CD4-positive, alpha-beta T cell treated with Interleukin-12 subunit alpha and Interleukin-12 subunit beta, for 1 hour (primary cell): ENCODE measurements around the gene IFNAR1.
"Not testable (repeated sequence)": the region's sequence is repeated elsewhere in the genome, so short reads cannot be mapped to it uniquely, and the experiment has no call there.

Experiments
- DNase-seq: peaks from one replicate; pipeline ENCODE4 v3.0.0-alpha.2; 2020

Gene IFNAR1

GRCh38 chr21:33379934-33380333 is 55.2 kb downstream of the IFNAR1 start:
- DNase-seq: not testable (repeated sequence)

DNA sequence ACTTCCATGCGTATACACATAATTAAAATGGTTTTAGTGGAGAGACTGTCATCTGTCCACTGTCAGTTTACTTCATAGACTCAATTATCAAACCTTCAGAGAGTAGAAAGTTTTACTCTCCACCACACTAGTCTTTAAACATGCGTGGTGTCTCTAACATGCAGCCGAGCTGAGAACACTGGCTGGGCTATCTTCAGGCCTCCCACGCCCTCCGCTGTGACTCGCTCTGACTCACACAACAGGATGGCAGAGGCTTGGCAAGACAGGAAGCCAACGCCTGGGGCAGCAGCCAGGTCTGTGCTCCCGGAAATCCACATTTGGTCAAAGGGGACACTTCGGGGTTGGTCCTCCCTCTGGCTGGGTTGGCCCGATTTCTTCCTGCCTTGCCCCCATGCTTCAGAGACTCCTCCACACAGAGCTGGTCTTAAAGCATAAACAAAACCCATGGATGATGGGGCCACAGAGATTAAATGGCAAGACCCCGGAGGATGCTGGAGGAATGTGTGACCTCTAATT is 55.8 kb downstream of the IFNAR1 start:
- DNase-seq: peak; percentile 89

DNA sequence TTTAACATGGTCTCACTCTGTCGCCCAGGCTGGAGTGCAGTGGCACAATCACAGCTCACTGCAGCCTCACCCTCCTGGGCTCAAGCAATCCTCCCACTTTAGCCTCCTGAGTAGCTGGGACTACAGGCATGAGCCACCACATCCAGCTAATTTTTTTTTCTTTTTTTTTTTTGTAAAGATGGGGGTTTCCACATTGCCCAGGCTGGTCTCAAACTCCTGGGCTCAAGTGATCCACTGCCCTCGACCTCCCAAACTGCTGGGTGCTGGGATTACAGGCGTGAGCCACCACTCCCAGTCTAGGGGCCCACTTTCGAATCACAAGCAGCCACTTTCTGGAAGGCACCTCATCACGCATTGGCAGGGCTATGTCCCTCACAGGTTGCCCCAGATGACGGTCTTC is 56.6 kb downstream of the IFNAR1 start:
- DNase-seq: not testable (repeated sequence)

DNA sequence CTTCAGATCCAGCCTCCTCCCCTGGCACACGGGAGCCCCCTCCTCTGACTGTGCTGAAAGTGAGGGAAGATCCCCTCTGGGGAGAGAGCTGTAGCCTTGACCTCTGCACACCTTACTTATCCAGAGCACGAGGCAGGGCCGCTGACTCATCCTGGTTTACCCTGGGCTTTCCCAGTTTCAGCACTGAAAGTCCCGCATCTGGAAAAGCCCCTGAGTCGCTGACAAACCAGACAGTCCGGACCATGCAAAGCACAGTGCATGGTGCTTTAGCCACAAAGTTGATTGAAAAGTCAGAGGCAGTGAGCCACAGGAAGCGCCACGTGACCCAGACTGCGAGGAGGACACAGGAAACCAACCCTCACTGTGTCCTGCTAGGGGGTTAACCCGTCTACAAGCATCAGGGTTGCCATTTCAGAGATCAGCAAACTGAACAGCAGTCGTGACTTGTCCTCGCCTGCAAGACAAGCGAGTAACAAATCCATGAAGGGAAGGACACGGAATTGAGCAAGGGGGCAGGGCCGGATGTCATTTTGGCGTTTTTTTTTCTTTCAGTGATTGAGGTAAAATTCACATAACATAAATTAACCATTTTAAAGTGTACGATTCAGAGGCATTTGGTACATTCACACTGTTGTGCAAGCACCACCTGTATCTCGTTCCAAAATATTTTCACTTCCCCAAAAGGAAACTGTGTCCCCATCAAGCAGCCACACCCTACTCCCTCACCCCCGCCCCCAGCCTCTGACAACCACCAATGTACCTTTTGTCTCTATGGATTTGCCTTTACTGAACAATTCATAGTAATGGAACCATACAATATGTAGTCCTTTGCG is 58.5 kb downstream of the IFNAR1 start:
- peak; percentile 80 for DNase-seq

DNA sequence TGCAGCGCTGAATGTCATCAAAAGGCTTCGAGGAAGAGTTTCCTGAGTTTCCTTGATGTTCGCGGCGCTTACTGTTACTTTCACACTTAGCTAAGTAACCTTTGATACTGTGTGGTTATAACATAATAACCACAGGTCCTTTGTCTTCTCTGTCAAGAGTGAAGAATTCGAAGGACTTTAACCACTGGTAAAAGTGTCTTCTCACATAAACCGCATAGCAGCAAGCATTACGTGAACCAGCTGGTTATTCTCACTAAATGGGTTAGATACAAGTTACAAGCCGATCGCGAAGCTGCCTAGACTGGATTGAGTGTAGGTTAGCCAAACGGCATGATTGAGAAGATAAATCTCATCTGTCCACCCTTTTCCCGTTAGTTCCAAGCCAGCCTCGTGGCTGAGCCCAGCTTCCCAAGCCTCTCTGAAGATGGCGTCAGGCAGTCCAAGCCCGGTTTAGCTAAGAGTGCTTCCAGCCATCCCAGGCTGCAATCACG is 60.1 kb downstream of the IFNAR1 start:
- DNase-seq: peak; percentile 74

- no peak for DNase-seq
These were observed 61.5 kb downstream of the IFNAR1 start for GRCh38 chr21:33386222-33386784.

GRCh38 chr21:33387294-33387693 is 62.5 kb downstream of the IFNAR1 start:
- DNase-seq: no peak

DNA sequence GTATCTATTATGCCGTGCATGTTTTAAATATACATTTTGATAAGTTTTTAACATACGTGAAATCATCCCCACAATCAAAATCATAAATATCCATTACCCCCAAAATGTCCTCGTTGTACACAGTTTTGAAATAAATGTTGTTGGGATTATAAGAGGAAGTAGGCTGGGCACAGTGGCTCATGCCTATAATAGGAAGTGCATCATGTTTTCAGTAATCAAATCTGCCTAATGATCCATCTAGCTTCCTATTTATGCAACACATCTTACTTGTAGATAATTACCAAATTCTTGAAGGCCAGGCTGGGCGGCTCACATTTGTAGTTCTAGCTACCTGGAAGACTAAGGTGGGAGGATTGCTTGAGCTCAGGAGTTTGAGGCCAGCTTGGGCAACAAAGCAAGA is 63.4 kb downstream of the IFNAR1 start:
- DNase-seq: no peak

DNA sequence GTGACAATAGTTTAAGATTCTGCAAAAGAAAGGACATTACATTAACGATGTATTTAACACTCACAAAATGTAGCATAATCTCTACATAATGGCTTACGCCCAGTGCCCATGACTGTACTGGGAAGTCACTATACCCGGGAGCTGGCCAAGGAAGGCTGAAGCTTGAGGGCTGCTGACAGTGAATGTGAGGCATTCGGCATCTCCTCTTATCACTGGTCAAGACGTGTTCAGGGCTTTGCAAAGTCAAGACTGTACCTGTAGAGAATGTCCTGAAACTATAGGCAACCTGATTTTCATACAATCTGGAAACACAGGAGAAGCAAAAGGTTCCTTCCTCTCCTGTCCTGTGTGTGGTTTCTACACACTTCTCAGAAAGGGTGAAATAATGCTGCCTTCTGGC is 65.7 kb downstream of the IFNAR1 start:
- DNase-seq: no peak

GRCh38 chr21:33391656-33392055 is 66.9 kb downstream of the IFNAR1 start:
- no peak for DNase-seq

DNA sequence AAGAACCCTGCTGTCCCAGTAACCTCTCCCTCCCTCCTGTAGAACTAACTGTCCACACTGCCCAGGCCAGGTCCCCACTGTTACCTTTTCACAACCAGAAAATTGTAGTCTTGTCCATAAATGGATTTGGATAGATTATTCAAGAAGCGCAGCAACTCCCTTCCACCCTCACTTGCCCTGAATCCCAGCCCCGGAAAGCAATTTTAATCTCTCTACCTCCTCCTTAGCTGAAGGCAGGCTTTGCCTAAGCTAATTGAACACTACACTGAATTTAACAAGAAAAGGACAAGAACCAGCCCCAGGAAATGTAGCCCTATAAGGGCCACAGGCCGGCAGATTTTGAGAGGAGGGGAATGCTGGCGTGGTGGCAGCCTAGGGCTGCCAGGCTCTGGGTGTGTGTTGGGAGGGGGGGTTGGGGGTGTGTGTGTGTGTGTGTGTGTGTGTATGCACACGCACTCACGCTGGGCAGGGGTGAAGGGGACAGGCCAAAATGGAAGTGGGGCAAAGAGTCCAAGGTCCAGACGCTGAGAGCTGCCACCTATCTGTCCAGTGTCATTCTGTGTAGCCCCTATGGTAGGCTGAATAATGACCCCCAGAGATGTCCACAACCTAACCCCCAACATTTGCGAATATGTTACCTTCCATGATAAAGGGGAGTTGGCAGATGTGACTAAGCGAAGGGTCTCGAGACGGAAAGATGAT is 67.7 kb downstream of the IFNAR1 start:
- DNase-seq: no peak

DNA sequence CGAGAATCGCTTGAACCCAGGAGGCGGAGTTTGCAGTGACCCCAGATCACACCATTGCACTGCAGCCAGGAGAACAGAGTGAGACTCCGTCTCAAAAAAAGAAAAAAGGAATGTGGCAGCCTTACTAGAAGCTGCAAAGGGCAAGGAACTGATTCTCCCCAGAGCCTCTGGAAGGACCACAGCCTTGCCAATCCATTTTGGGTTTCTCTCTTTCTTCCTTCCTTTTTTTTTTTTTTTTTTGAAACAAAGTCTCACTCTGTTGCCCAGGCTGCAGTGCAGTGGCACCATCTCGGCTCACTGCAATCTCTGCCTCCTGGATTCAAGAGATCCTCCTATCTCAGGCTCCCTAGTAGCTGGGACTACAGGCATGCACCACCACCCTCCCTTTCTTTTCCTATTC is 68.6 kb downstream of the IFNAR1 start:
- no peak for DNase-seq

DNA sequence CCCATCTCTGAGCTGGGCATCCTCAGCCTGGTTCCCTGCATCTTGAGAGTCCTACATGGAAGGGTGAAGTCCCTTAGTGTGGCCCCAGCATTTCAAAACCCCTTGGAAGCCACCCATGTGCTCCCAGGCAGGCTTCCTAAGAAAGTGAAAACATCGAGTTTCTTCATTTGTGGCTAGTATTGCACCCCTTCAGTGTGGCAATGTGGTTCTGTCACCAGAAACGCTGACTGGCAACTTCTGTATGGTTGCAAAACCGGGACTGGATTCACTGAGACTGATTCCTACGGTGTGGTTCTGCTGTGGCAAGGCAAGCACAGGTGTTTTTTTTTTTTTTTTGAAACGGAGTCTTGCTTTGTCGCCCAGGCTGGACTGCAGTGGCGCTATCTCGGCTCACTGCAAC is 69.5 kb downstream of the IFNAR1 start:
- DNase-seq: no peak

GRCh38 chr21:33395891-33396331 is 71.1 kb downstream of the IFNAR1 start:
- DNase-seq: no peak

DNA sequence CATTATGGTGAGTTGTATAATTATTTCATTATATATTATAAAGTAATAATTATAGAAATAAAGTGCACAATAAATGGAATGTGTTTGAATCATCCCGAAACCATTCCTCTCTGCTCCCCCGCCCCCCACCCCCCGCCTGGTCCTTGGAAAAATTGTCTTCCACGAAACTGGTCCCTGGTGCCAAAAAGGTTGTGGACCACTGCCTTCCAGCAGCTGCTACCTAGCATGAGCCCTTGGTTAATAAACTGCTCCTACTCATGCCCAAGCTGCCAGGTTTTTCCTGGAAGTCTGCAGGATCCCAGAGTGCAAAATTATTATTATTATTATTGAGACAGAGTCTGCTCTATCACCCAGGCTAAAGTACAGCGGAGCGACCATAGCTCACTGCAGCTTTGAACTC is 71.7 kb downstream of the IFNAR1 start:
- DNase-seq: no peak

- no peak for DNase-seq
These were observed 72.2 kb downstream of the IFNAR1 start for GRCh38 chr21:33396951-33397350.

DNA sequence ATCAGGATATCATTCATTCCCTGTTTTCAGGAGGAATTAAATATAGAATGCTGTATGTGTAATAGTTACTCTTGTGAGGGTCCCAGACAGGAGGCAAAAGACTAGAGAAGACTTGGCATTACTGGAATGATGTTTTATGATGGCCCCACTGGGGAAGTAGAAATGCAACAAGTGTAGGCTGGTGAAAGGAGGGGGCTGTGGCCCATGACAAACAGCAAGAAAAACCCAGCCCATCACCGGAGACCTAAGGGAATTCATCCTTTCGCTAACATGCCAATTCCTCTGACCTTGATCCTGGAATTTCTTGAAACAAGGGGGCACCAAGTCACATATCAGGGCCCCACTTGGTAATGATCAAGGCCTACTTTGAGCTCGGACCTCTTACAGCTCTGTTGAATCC is 72.9 kb downstream of the IFNAR1 start:
- no peak for DNase-seq

DNA sequence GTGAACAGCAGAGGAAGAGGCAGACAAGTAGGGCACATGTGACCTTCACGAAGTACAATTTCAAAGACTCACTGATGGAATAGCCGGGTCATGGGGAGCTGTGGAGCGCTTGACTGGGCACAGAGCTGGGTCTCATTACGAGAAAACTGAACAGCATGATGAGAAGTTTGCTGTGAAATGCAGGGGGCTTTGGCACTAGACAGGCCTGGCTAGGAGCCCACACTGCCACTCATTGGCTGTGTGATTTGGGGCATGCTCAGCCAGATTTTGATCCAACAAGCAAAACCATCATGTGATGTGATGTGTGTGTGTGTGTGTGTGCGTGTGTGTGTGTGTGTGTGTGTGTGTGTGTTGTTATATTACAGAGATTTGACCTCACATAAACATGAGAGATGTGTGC is 73.6 kb downstream of the IFNAR1 start:
- DNase-seq: no peak

- no peak for DNase-seq
These were observed 76.8 kb downstream of the IFNAR1 start for GRCh38 chr21:33401630-33401992.

DNA sequence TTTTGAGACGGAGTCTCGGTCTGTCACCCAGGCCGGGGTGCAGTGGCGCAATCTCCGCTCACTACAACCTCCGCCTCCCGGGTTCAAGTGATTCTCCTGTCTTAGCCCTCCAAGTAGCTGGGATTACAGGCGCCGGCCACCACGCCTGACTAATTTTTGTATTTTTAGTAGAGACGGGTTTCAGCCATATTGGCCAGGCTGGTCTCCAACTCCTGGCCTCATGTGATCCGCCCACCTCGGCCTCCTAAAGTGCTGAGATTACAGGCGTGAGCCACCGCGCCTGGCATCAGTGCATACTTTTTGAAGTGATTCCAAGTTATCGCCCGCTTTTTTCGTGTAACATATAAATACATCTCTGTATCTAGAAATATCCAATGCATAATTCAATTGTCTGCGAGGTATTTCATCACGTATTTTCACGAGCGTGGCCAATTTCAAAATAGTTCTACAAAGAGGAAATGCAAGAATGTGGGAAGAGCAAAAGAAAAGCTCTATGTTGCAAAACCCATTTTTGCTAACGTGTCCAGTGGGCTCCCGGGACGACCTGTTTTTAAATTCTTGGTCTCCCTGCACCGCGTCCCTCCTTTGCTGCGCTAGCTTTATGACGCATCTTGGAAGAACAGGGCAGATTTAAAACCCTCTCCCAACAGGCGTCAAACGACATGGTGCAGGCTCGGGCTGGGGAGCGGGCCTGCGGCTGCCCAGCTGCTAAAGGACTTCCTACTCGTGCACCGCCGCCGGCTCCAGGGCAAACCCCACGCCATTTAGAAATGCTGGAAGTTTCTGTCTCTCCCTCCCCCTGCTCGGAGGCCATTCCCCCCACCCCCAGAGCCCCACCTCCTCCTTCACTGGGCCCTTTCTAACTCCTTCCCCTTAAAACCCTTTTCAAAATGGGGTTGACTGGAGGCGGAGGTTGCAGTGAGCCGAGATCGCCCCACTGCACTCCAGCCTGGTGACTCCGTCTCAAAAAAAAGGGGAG is 77.5 kb downstream of the IFNAR1 start:
- DNase-seq: peak; percentile 29

DNA sequence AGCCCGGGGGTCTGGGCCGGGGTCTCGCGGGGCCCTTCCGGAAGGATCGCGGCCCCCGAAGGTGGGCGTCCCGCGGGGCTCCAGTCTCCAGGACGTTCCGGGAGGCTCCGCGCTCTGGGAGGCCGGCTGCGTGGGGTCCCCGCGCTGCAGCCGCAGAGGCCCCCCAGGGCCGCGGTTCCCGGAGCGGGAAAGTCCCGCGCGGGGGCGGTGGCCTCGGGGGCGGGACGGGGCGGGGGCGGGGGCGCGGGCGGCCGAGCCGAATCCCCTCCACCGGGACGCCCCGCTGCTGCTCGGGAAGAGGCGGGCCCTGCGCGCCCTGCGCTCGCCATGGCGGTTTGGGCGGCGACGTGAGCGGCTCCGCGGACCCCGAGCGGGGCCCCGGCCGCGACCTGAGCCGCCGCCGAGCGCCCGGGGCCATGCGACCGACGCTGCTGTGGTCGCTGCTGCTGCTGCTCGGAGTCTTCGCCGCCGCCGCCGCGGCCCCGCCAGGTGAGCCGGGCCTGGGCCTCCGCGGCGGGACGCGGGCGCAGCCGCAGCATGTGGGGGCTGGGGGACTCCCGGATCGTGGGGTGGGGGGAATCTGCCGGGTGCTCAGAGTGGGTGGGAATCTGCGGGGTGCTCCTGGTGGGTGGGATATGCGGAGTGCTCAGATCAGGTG is 78.5 kb downstream of the IFNAR1 start, which contains the start of gene IFNGR2:
Gene IFNGR2 (plus strand): TSS at position 286 of the 658 bp plus-strand sequence. CDS start 131 bp downstream, at position 417.
- peak; percentile 56 for DNase-seq
